ENCODE results near the gene DLEC1.

DLEC1 gene

DNA sequence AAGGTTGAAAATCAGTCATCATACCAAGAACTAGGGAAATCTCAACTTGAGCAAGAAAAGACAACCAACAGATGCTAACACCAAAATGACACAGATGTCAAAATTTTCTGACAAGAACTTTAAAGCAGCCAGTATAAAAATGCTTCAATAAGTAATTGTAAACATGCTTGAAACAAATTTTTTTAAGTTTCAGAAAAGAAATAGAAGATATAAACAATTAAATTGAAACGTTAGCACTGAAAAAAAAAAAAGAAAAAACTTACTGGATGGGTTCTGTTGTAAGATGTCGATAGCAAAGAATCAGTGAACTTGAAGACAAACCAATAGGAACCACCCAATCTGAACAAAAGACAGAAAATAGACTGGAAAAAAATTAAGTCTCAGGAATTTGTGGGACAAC is 107.5 kb downstream of the DLEC1 start:
- TF ChIP-seq ZFP30 (CRISPR knock-in tag; IDR thresholded peaks at IDR 0.05) (0 out of 2 replicates have a peak, but pooled peaks have one; percentile 21), ZC3H10 (CRISPR knock-in tag; IDR thresholded peaks at IDR 0.05) (no peak)
- ATAC-seq = no peak

DNA sequence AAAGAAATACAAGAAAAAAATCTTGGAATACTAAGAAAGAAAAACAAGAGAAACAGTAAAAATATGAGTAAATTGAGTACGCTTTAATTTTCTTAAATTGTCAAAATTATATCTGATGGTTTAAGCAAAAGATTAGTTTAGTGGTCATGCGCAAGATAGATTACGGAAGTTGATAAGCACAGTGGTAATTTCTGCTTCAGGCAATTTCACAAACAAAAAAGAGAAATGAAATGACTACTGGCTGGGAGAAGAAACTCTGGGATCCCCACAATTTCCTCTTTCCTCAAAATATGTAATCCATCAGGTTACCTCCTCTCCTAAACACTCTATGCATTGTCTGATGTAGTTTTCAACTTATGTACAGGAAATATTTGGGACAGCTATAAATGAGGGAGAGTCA is 108.4 kb downstream of the DLEC1 start:
- TF ChIP-seq, protein P1, sequence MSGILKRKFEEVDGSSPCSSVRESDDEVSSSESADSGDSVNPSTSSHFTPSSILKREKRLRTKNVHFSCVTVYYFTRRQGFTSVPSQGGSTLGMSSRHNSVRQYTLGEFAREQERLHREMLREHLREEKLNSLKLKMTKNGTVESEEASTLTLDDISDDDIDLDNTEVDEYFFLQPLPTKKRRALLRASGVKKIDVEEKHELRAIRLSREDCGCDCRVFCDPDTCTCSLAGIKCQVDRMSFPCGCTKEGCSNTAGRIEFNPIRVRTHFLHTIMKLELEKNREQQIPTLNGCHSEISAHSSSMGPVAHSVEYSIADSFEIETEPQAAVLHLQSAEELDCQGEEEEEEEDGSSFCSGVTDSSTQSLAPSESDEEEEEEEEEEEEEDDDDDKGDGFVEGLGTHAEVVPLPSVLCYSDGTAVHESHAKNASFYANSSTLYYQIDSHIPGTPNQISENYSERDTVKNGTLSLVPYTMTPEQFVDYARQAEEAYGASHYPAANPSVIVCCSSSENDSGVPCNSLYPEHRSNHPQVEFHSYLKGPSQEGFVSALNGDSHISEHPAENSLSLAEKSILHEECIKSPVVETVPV (CRISPR knock-in tag; IDR thresholded peaks at IDR 0.05) = no peak
- TF ChIP-seq, protein P2, sequence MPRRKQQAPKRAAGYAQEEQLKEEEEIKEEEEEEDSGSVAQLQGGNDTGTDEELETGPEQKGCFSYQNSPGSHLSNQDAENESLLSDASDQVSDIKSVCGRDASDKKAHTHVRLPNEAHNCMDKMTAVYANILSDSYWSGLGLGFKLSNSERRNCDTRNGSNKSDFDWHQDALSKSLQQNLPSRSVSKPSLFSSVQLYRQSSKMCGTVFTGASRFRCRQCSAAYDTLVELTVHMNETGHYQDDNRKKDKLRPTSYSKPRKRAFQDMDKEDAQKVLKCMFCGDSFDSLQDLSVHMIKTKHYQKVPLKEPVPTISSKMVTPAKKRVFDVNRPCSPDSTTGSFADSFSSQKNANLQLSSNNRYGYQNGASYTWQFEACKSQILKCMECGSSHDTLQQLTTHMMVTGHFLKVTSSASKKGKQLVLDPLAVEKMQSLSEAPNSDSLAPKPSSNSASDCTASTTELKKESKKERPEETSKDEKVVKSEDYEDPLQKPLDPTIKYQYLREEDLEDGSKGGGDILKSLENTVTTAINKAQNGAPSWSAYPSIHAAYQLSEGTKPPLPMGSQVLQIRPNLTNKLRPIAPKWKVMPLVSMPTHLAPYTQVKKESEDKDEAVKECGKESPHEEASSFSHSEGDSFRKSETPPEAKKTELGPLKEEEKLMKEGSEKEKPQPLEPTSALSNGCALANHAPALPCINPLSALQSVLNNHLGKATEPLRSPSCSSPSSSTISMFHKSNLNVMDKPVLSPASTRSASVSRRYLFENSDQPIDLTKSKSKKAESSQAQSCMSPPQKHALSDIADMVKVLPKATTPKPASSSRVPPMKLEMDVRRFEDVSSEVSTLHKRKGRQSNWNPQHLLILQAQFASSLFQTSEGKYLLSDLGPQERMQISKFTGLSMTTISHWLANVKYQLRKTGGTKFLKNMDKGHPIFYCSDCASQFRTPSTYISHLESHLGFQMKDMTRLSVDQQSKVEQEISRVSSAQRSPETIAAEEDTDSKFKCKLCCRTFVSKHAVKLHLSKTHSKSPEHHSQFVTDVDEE (CRISPR knock-in tag; IDR thresholded peaks at IDR 0.05) = no peak
- TF ChIP-seq ZFP3 (CRISPR knock-in tag; IDR thresholded peaks at IDR 0.05) (no peak), CSDC2 (CRISPR knock-in tag; IDR thresholded peaks at IDR 0.05) (no peak), ZFP30 (CRISPR knock-in tag; IDR thresholded peaks at IDR 0.05) (no peak), ISL1 (CRISPR knock-in tag; IDR thresholded peaks at IDR 0.05) (no peak)
- TF ChIP-seq, protein P3, sequence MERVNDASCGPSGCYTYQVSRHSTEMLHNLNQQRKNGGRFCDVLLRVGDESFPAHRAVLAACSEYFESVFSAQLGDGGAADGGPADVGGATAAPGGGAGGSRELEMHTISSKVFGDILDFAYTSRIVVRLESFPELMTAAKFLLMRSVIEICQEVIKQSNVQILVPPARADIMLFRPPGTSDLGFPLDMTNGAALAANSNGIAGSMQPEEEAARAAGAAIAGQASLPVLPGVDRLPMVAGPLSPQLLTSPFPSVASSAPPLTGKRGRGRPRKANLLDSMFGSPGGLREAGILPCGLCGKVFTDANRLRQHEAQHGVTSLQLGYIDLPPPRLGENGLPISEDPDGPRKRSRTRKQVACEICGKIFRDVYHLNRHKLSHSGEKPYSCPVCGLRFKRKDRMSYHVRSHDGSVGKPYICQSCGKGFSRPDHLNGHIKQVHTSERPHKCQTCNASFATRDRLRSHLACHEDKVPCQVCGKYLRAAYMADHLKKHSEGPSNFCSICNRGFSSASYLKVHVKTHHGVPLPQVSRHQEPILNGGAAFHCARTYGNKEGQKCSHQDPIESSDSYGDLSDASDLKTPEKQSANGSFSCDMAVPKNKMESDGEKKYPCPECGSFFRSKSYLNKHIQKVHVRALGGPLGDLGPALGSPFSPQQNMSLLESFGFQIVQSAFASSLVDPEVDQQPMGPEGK (CRISPR knock-in tag; IDR thresholded peaks at IDR 0.05; ENCODE audit: borderline replicate concordance) = no peak

DNA sequence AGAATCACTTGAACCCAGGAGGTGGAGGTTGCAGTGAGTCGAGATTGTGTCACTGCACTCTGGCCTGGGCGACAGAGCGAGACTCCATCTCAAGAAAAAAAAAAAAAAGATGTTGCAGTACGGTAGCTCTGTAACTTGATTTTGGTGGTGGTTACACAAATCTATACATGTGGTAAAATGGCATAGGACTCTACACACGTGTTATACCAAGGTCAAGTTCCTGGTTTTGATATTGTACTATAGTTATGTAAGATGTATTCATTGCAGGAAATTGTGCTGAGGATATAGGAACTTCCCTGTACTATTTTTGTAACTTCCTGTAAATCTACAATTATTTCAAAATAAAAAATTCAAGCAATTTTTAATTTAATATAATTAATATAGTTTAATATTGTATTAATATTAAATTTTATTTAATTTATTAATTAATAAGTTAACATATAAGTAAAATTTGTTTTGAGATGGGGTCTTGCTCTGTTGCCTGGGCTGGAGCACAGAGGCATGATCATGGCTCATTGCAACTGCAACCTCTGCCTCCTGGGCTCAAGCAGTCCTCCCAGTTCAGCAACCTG is 109.4 kb downstream of the DLEC1 start:
- ATAC-seq = no peak
- TF ChIP-seq, protein P4, sequence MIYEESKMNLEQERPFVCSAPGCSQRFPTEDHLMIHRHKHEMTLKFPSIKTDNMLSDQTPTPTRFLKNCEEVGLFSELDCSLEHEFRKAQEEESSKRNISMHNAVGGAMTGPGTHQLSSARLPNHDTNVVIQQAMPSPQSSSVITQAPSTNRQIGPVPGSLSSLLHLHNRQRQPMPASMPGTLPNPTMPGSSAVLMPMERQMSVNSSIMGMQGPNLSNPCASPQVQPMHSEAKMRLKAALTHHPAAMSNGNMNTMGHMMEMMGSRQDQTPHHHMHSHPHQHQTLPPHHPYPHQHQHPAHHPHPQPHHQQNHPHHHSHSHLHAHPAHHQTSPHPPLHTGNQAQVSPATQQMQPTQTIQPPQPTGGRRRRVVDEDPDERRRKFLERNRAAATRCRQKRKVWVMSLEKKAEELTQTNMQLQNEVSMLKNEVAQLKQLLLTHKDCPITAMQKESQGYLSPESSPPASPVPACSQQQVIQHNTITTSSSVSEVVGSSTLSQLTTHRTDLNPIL (CRISPR knock-in tag; IDR thresholded peaks at IDR 0.05; ENCODE audit: low read depth) = no peak
- no peak for TF ChIP-seq POU6F1 (CRISPR knock-in tag; IDR thresholded peaks at IDR 0.05; ENCODE audit: borderline replicate concordance, low read depth)
- TF ChIP-seq CSDC2 (CRISPR knock-in tag; IDR thresholded peaks at IDR 0.05) = no peak
- TF ChIP-seq ZNF8 (CRISPR knock-in tag; IDR thresholded peaks at IDR 0.05) = no peak
- TF ChIP-seq ARNTL (CRISPR knock-in tag; IDR thresholded peaks at IDR 0.05; ENCODE audit: borderline replicate concordance, low read depth) = no peak
- TF ChIP-seq, protein P1 (CRISPR knock-in tag; IDR thresholded peaks at IDR 0.05) = no peak
- TF ChIP-seq ZNF565 (CRISPR knock-in tag; conservative IDR thresholded peaks at IDR 0.05; ENCODE audit: low read depth) = no peak
- TF ChIP-seq ZC3H10 (CRISPR knock-in tag; IDR thresholded peaks at IDR 0.05) = no peak
- TF ChIP-seq, protein P2 (CRISPR knock-in tag; IDR thresholded peaks at IDR 0.05) = no peak
- TF ChIP-seq ZNF70 (CRISPR knock-in tag; IDR thresholded peaks at IDR 0.05) = no peak
- TF ChIP-seq BACH2 (CRISPR knock-in tag; IDR thresholded peaks at IDR 0.05; ENCODE audit: borderline replicate concordance) = no peak
- no peak for TF ChIP-seq ZFP3 (CRISPR knock-in tag; IDR thresholded peaks at IDR 0.05)
- no peak for TF ChIP-seq ZFP30 (CRISPR knock-in tag; IDR thresholded peaks at IDR 0.05)
- no peak for TF ChIP-seq SNAI2 (CRISPR knock-in tag; IDR thresholded peaks at IDR 0.05)
- TF ChIP-seq OSR1 (CRISPR knock-in tag; IDR thresholded peaks at IDR 0.05) = no peak
- TF ChIP-seq, protein P3 (CRISPR knock-in tag; IDR thresholded peaks at IDR 0.05; ENCODE audit: borderline replicate concordance) = no peak
- no peak for TF ChIP-seq TCF4 (CRISPR knock-in tag; IDR thresholded peaks at IDR 0.05; ENCODE audit: borderline replicate concordance)
- no peak for TF ChIP-seq GLIS3 (CRISPR knock-in tag; IDR thresholded peaks at IDR 0.05)
- TF ChIP-seq PPARA (CRISPR knock-in tag; IDR thresholded peaks at IDR 0.05; ENCODE audit: borderline replicate concordance) = no peak
- no peak for TF ChIP-seq TOX (CRISPR knock-in tag; IDR thresholded peaks at IDR 0.05; ENCODE audit: borderline replicate concordance)

More for the DNA sequence above, 108.4 kb downstream of the DLEC1 start:
- no peak for ATAC-seq

Measured in SK-N-SH treated with all-trans-retinoic acid at 6 μM for 48 hours (cell line).